WERI-Rb-1 (cell line): ENCODE data around the gene PROP1.
"Not testable (repeated sequence)": the region's sequence is repeated elsewhere in the genome, so short reads cannot be mapped to it uniquely, and the experiment has no call there.

Experiments
- DNase-seq: peaks from one replicate; pipeline ENCODE4 v3.0.0-alpha.2; 2020
- H3K27ac ChIP-seq: fragments of 250-450 bp; sonication (Bioruptor Pico); 2 replicates; pipeline ENCODE4 v1.5.1; 2020; ENCODE audit warnings: mild to moderate bottlenecking, moderate library complexity
- H3K27me3 ChIP-seq: fragments of 250-450 bp; sonication (Bioruptor Pico); 2 replicates; pipeline ENCODE4 v1.5.1; 2021; ENCODE audit warnings: mild to moderate bottlenecking, low read depth, moderate library complexity; ENCODE audit not compliant: insufficient read depth, severe bottlenecking
- H3K36me3 ChIP-seq: fragments of 250-450 bp; sonication (Bioruptor Pico); 2 replicates; pipeline ENCODE4 v1.5.1; 2020; ENCODE audit warnings: mild to moderate bottlenecking, moderate library complexity
- H3K4me3 ChIP-seq: 2 replicates; pipeline ENCODE4 v1.5.1; 2011; ENCODE audit warnings: low read depth, mild to moderate bottlenecking, control low read depth, low read length
- H3K9me3 ChIP-seq: fragments of 250-450 bp; sonication (Bioruptor Pico); 2 replicates; pipeline ENCODE4 v1.5.1; 2021; ENCODE audit warnings: mild to moderate bottlenecking, moderate library complexity; ENCODE audit not compliant: severe bottlenecking
- CTCF ChIP-seq: IDR thresholded peaks from 2 replicates; pipeline ENCODE4 v1.5.1; 2011; ENCODE audit warnings: low read depth, mild to moderate bottlenecking, control low read depth, inconsistent platforms, low read length

The PROP1 gene

GRCh38 chr5:177982956-177983355 lies 13.1 kb downstream of the PROP1 start:
- H3K27ac ChIP-seq, result no peak overlapping the region
- no peaks in the 10 kb centered on the region for H3K9me3 ChIP-seq
- no peaks in the 10 kb centered on the region for H3K36me3 ChIP-seq
- H3K4me3 ChIP-seq, result no peak overlapping the region
- DNase-seq, result no peak
- TF ChIP-seq CTCF, result no peak
- H3K27me3 ChIP-seq, result no peaks in the 10 kb centered on the region

- H3K4me3 ChIP-seq, result no peak overlapping the region
- H3K9me3 ChIP-seq, result no peaks in the 10 kb centered on the region
- H3K36me3 ChIP-seq, result no peaks in the 10 kb centered on the region
- DNase-seq, result peak; percentile 15
- H3K27me3 ChIP-seq, result no peaks in the 10 kb centered on the region
- TF ChIP-seq CTCF, result peak; percentile 47
- H3K27ac ChIP-seq, result no peak overlapping the region
Observed at GRCh38 chr5:177982072-177982727, 13.8 kb downstream of the PROP1 start.

- no peak for DNase-seq
Observed at GRCh38 chr5:177981296-177982071, 14.6 kb downstream of the PROP1 start.

GRCh38 chr5:177980743-177981151 lies 15.3 kb downstream of the PROP1 start:
- Histone ChIP-seq H3K4me3 (no peak overlapping the region), H3K9me3 (no peaks in the 10 kb centered on the region), H3K27ac (no peak overlapping the region), H3K36me3 (no peaks in the 10 kb centered on the region), H3K27me3 (no peaks in the 10 kb centered on the region)
- no peak for TF ChIP-seq CTCF
- DNase-seq, result no peak

More at GRCh38 chr5:177981296-177982071, 14.6 kb downstream of the PROP1 start:
- Histone ChIP-seq H3K27me3 (no peaks in the 10 kb centered on the region), H3K4me3 (no peak overlapping the region), H3K9me3 (no peaks in the 10 kb centered on the region), H3K27ac (no peak overlapping the region), H3K36me3 (no peaks in the 10 kb centered on the region)
- no peak for TF ChIP-seq CTCF

GRCh38 chr5:177977600-177977999 lies 18.4 kb downstream of the PROP1 start:
- DNase-seq, H3K4me3 ChIP-seq, H3K27ac ChIP-seq, H3K36me3 ChIP-seq, H3K27me3 ChIP-seq, H3K9me3 ChIP-seq: not testable (repeated sequence)

- Histone ChIP-seq H3K36me3 (no peaks in the 10 kb centered on the region), H3K27ac (no peak overlapping the region), H3K4me3 (no peak overlapping the region), H3K9me3 (no peaks in the 10 kb centered on the region), H3K27me3 (no peaks in the 10 kb centered on the region)
- no peak for DNase-seq
- TF ChIP-seq CTCF, result no peak
Observed at GRCh38 chr5:177973066-177973635, 22.9 kb downstream of the PROP1 start.
